DOHH2 (cell line): ENCODE data around the gene CDT1.

Experiments used
- H3F3A ChIP-seq: fragments of 200-600 bp; sonication (generic), shearing (Covaris generic); 2 replicates; pipeline ENCODE4 v1.6.0; 2016; ENCODE audit warnings: antibody characterized with exemption, mild to moderate bottlenecking; ENCODE audit not compliant: control insufficient read depth, insufficient read depth
- H3K27ac ChIP-seq: fragments of 200-600 bp; sonication (generic); 2 replicates; pipeline ENCODE4 v1.5.1; 2014; ENCODE audit warnings: low read depth, mild to moderate bottlenecking, low read length, moderate library complexity
- H3K27me3 ChIP-seq: fragments of 200-600 bp; sonication (generic); 2 replicates; pipeline ENCODE4 v1.6.1; 2014; ENCODE audit warnings: mild to moderate bottlenecking, low read length, mixed read lengths; ENCODE audit not compliant: control insufficient read depth
- H3K36me3 ChIP-seq: fragments of 200-600 bp; sonication (generic); 2 replicates; pipeline ENCODE4 v1.6.1; 2014; ENCODE audit warnings: mild to moderate bottlenecking, low read length, moderate library complexity, mixed read lengths; ENCODE audit not compliant: control insufficient read depth
- H3K4me1 ChIP-seq: fragments of 200-600 bp; sonication (generic); 2 replicates; pipeline ENCODE4 v1.6.1; 2014; ENCODE audit warnings: mild to moderate bottlenecking, low read length, mixed read lengths; ENCODE audit not compliant: control insufficient read depth
- H3K4me2 ChIP-seq: fragments of 200-600 bp; sonication (generic); 2 replicates; pipeline ENCODE4 v1.6.0; 2014; ENCODE audit warnings: mild to moderate bottlenecking, low read length, moderate library complexity
- H3K4me3 ChIP-seq: fragments of 200-600 bp; sonication (generic); 2 replicates; pipeline ENCODE4 v1.5.1; 2014; ENCODE audit warnings: mild to moderate bottlenecking, low read length, mixed read lengths
- H3K79me2 ChIP-seq: fragments of 200-600 bp; sonication (generic); 2 replicates; pipeline ENCODE4 v1.6.1; 2014; ENCODE audit warnings: mild to moderate bottlenecking, low read length, mixed read lengths; ENCODE audit not compliant: control insufficient read depth
- H3K9me2 ChIP-seq: fragments of 200-600 bp; sonication (generic); replicated peaks from 2 replicates; pipeline ENCODE4 v1.6.1; 2014; ENCODE audit warnings: mild to moderate bottlenecking, low read length, mixed read lengths; ENCODE audit not compliant: control insufficient read depth
- H3K9me3 ChIP-seq: fragments of 200-600 bp; sonication (generic); 2 replicates; pipeline ENCODE4 v1.6.1; 2014; ENCODE audit warnings: antibody characterized with exemption, low read length, mixed read lengths; ENCODE audit not compliant: control insufficient read depth, insufficient read depth
- H4K20me1 ChIP-seq: fragments of 200-600 bp; sonication (generic); 2 replicates; pipeline ENCODE4 v1.6.0; 2014; ENCODE audit warnings: low read depth, mild to moderate bottlenecking, antibody characterized with exemption, low read length, moderate library complexity; ENCODE audit not compliant: control insufficient read depth, insufficient read depth
- EZH2phosphoT487 ChIP-seq: fragments of 200-600 bp; sonication (generic); IDR thresholded peaks from 2 replicates; pipeline ENCODE4 v1.6.1; 2017; ENCODE audit warnings: borderline replicate concordance, mild to moderate bottlenecking, antibody characterized with exemption, low read length, moderate library complexity, mixed read lengths
- TF ChIP-seq, protein P1 (sequence below): fragments of 200-600 bp; sonication (generic); IDR thresholded peaks from one replicate; pipeline ENCODE4 v1.5.1; 2014; ENCODE audit warnings: antibody characterized with exemption, mild to moderate bottlenecking, low read depth, low read length; ENCODE audit not compliant: poor library complexity, severe bottlenecking

CDT1 gene

DNA sequence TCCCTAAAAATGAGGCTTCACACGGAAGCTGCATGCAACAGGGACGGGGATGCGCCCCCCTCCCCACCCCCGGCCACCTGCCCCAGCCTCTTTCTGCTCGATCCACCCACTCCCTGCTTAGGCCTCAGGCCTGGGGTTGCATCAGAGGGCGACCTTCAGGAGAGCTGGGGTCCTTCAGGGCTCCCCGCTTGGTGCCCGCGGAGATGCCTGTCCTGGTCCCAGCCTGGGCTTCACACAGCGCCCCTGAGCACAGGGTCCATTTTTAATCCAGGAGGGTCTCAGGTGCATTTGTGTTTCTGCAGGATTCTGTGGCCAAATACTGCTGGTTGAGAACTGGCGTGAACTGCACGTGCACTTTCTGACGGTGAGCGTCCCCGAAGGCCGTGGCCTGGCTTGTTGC, 15.5 kb downstream of the CDT1 start:
- Histone ChIP-seq H3K9me3 (no peaks in the 10 kb centered on the region), H3K9me2 (no peaks in the 10 kb centered on the region), H4K20me1 (no peaks in the 10 kb centered on the region), H3F3A (no peaks in the 10 kb centered on the region), H3K4me3 (no peak overlapping the region), H3K4me2 (no peak overlapping the region), H3K27ac (no peak overlapping the region), H3K36me3 (no peaks in the 10 kb centered on the region), H3K27me3 (no peaks in the 10 kb centered on the region), H3K4me1 (no peaks in the 10 kb centered on the region), H3K79me2 (no peaks in the 10 kb centered on the region)
- TF ChIP-seq, protein P1, sequence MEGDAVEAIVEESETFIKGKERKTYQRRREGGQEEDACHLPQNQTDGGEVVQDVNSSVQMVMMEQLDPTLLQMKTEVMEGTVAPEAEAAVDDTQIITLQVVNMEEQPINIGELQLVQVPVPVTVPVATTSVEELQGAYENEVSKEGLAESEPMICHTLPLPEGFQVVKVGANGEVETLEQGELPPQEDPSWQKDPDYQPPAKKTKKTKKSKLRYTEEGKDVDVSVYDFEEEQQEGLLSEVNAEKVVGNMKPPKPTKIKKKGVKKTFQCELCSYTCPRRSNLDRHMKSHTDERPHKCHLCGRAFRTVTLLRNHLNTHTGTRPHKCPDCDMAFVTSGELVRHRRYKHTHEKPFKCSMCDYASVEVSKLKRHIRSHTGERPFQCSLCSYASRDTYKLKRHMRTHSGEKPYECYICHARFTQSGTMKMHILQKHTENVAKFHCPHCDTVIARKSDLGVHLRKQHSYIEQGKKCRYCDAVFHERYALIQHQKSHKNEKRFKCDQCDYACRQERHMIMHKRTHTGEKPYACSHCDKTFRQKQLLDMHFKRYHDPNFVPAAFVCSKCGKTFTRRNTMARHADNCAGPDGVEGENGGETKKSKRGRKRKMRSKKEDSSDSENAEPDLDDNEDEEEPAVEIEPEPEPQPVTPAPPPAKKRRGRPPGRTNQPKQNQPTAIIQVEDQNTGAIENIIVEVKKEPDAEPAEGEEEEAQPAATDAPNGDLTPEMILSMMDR, result no peak
- TF ChIP-seq EZH2phosphoT487, result no peak

DNA sequence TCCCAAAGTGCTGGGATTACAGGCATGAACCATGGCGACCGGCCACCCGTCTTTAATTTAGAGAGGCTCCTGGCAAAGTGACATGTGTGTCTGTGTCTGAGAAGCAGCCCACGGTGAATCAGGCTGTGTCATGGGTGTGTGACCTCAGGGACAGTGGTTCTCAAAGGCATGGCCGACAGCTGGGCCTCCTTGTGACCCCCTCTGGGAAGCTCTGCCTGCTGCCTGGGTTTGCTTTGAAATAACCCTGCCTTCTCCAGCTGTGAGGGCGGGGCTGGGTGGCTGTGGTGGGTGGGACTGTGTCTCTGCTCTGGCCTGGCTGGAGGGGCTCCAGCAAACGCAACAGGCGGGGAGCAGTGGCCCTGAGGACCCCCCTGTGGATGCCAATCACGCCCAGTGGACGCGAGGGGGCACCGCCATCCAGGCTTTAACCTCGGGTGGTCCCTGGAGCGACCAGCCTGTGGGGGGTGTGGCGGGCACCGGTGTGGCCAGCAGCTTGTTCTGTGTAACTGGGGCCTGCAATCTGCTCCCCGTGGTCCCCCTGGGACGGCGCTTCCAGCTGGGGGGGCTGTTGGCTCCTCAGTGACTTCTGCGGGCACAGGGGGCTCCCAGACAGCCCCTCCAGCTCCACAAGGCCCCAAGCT, 16.9 kb downstream of the CDT1 start:
- Histone ChIP-seq H3F3A (no peaks in the 10 kb centered on the region), H3K4me2 (no peak overlapping the region), H3K4me3 (no peak overlapping the region), H3K9me3 (no peaks in the 10 kb centered on the region), H3K36me3 (no peaks in the 10 kb centered on the region), H3K27ac (no peak overlapping the region), H3K9me2 (no peaks in the 10 kb centered on the region), H4K20me1 (no peaks in the 10 kb centered on the region), H3K27me3 (no peaks in the 10 kb centered on the region), H3K4me1 (no peaks in the 10 kb centered on the region), H3K79me2 (no peaks in the 10 kb centered on the region)
- TF ChIP-seq EZH2phosphoT487, result no peak
- TF ChIP-seq, protein P1, result no peak

DNA sequence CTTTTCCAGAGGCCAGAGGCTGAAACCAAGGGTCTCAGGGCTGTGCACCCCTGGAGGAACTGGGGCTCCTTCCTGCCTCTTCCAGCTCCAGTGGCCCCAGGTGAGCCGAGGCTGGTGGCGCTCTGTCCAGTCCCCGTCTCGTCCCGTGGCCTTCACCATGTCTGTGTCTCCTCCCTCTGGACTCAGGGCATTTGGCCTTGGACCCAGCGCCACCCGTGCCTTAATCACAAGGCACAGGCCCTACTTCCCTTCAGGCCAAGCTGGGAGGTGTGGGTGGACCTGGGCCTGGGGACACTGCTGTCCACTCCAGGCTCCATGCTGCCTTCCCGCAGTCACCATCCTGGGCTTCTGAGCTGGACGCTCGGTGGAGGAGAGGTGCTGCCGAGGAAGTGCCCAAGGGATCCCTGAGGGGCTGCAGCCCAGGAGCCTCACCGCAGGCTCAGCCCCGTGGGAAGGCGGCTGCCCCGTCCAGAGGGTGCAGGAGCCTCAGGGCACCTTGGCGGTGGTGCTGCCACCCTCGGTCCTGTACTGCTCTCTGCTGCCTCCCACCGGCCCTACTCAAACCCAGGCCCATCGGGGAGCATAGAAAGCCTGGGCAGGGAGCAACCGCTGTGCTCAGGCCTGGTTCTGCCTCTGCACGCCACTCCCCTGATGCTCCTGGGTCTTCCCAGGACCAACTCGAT, 17.7 kb downstream of the CDT1 start:
- Histone ChIP-seq H4K20me1 (no peaks in the 10 kb centered on the region), H3K27me3 (no peaks in the 10 kb centered on the region), H3F3A (no peaks in the 10 kb centered on the region), H3K4me2 (no peak overlapping the region), H3K9me2 (no peaks in the 10 kb centered on the region), H3K27ac (no peak overlapping the region), H3K79me2 (no peaks in the 10 kb centered on the region), H3K9me3 (no peaks in the 10 kb centered on the region), H3K4me3 (no peak overlapping the region), H3K36me3 (no peaks in the 10 kb centered on the region), H3K4me1 (no peaks in the 10 kb centered on the region)
- TF ChIP-seq, protein P1, result peak; percentile 42
- no peak for TF ChIP-seq EZH2phosphoT487
